ENCODE data around the gene BBS9. TPM values are rescaled to one million over a fixed set of nuclear protein-coding genes. Genes with fewer than 3 reads are reported as not detected.

BBS9 gene
- total RNA-seq, 2 donors from 2014 or later = 14.2 to 23.6 TPM

DNA sequence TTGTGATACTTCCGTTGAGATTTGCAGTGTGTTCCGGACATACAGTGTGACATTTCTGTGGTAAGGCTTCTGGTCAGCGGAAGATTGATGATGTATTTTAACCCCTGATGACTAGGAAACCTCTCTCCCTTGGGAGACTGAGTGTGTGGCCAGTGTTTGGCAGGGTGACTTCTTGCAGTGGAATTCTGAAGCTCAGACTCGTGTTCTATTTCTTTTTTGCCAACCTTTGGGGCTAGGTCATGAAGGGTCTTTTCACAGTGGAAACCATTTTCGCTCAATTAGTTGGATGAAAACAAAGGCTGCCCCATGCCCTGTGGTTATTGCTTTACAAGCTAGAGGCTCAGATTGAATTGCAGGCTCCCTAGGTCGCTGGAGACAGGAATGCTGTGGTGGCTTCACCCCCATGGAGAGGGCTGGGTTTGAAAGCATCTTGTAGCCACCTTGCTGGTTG, 288.9 kb downstream of the BBS9 start:
- no peaks in the 10 kb centered on the region for H3K4me1 ChIP-seq
- DNase-seq (no peak), ATAC-seq (no peak)
- H3K27ac ChIP-seq = no peak overlapping the region
- no peak for TF ChIP-seq POLR2A (IDR thresholded peaks at IDR 0.05)
- TF ChIP-seq, protein P1, sequence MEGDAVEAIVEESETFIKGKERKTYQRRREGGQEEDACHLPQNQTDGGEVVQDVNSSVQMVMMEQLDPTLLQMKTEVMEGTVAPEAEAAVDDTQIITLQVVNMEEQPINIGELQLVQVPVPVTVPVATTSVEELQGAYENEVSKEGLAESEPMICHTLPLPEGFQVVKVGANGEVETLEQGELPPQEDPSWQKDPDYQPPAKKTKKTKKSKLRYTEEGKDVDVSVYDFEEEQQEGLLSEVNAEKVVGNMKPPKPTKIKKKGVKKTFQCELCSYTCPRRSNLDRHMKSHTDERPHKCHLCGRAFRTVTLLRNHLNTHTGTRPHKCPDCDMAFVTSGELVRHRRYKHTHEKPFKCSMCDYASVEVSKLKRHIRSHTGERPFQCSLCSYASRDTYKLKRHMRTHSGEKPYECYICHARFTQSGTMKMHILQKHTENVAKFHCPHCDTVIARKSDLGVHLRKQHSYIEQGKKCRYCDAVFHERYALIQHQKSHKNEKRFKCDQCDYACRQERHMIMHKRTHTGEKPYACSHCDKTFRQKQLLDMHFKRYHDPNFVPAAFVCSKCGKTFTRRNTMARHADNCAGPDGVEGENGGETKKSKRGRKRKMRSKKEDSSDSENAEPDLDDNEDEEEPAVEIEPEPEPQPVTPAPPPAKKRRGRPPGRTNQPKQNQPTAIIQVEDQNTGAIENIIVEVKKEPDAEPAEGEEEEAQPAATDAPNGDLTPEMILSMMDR (IDR thresholded peaks at IDR 0.05) = no peak
- no peaks in the 10 kb centered on the region for H3K36me3 ChIP-seq (replicated peaks in 1 of 2; ENCODE audit: insufficient read depth in 1 of 2, low read depth in 2 of 2)
- no peak overlapping the region for H3K4me3 ChIP-seq
- no peaks in the 10 kb centered on the region for H3K9me3 ChIP-seq
- H3K27me3 ChIP-seq = no peaks in the 10 kb centered on the region
- WGBS, 2 donors = 63 to 74% methylated on average over 6 of the region's 6 CpGs
- intact Hi-C loops (cut with DNase I) = no loop called here

DNA sequence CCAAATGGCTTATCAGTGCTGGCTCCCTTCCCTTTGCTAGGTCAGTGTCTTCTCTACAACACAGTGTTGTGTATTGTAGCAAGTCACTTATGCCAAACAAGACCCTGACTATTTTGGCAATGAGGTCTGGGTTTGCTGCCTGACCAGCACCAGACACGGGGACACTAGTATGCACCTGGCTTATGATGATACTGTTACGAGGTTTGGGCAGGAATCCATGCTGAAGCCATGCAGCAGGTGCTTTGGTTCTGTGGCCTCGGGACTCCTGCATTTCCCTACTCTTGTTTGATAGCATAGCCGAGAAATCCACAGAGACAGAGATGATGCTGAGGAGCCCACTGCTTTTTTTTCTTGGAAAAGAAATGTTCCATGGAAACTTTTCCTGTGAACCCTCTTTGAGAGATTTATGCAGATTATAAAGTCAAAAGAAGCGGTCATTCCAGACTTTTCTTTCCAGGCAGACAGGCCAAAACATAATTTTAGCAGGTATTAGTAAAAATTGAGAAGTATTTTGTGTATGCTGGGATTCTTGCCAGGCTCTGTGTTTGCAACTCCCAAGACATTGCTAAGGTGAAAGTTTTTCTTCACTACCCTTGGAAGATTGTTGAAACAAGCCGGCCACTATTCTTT, 291.1 kb downstream of the BBS9 start:
- WGBS, 2 donors = 68 to 82% methylated on average over 6 of the region's 6 CpGs
- Histone ChIP-seq H3K27ac (no peak overlapping the region), H3K36me3 (replicated peaks in 1 of 2; ENCODE audit: insufficient read depth in 1 of 2, low read depth in 2 of 2) (no peaks in the 10 kb centered on the region), H3K27me3 (no peaks in the 10 kb centered on the region), H3K4me1 (no peaks in the 10 kb centered on the region), H3K9me3 (no peaks in the 10 kb centered on the region), H3K4me3 (no peak overlapping the region)
- ATAC-seq (no peak), DNase-seq (no peak)
- TF ChIP-seq, protein P1 (IDR thresholded peaks at IDR 0.05) = no peak
- TF ChIP-seq POLR2A (IDR thresholded peaks at IDR 0.05) = no peak
- intact Hi-C loops (cut with DNase I) = no loop called here

DNA sequence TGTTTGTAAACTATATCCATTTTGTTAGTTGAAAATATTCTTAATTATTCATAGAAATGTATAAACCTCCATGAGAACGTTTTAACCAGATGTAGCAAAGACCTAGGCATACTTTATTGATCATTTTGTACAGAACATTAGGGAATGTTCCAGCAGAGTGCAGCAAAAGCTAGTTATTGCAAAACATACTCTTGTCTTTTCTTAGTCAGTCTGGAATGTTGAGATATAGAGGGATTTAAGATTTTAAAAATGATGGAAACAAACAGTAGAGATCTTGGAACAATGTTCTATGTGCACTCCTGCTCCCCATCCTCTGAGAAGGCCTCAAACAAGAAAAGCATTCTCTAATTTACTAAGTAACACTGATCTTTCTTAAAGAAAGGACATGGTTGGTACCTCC, 292.1 kb downstream of the BBS9 start:
- ATAC-seq = no peak
- no peak overlapping the region for H3K4me3 ChIP-seq
- H3K27ac ChIP-seq = no peak overlapping the region
- TF ChIP-seq, protein P1 (IDR thresholded peaks at IDR 0.05) = no peak
- no peak for TF ChIP-seq POLR2A (IDR thresholded peaks at IDR 0.05)
- no peaks in the 10 kb centered on the region for H3K27me3 ChIP-seq
- DNase-seq = no peak
- H3K36me3 ChIP-seq (replicated peaks in 1 of 2; ENCODE audit: insufficient read depth in 1 of 2, low read depth in 2 of 2) = no peaks in the 10 kb centered on the region
- no peaks in the 10 kb centered on the region for H3K4me1 ChIP-seq
- no peaks in the 10 kb centered on the region for H3K9me3 ChIP-seq
- intact Hi-C loops (cut with DNase I) = no loop called here
- WGBS, 2 donors = 20 to 26% methylated on average over 1 of the region's 1 CpG

DNA sequence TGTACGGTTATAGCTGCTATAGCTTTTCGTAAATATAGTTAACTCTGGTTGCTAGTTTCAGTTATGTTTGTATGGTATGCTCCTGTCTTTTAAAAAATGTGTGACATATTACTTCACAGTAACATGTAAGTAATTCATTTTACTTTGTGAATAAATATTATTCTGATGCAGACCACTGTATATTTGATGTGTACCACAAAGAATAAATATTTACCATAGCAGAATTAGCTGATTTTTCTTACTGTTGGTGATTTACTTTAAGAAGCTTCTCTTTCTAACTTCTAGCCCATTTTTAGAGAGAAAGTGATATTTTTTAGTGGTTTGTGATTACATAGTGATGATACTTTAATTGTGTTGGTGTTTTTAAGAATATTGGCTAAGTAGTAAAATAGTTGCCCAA, 292.8 kb downstream of the BBS9 start:
- DNase-seq (no peak), ATAC-seq (no peak)
- H3K27ac ChIP-seq = no peak overlapping the region
- TF ChIP-seq POLR2A (IDR thresholded peaks at IDR 0.05) = no peak
- TF ChIP-seq, protein P1 (IDR thresholded peaks at IDR 0.05) = no peak
- no peaks in the 10 kb centered on the region for H3K4me1 ChIP-seq
- intact Hi-C loops (cut with DNase I) = no loop called here
- H3K27me3 ChIP-seq = no peaks in the 10 kb centered on the region
- WGBS, 2 donors = 91 to 94% methylated on average over 2 of the region's 2 CpGs
- no peaks in the 10 kb centered on the region for H3K36me3 ChIP-seq (replicated peaks in 1 of 2; ENCODE audit: insufficient read depth in 1 of 2, low read depth in 2 of 2)
- H3K4me3 ChIP-seq = no peak overlapping the region
- H3K9me3 ChIP-seq = no peaks in the 10 kb centered on the region
